LHCN-M2 (cell line): ENCODE measurements around the gene ZFYVE28. TPM values are rescaled to one million over a fixed set of nuclear protein-coding genes. Genes with fewer than 3 reads are reported as not detected.

ENCODE experiments used
- DNase-seq: peaks from one replicate; pipeline ENCODE4 v3.0.0-alpha.2; 2012; ENCODE audit warnings: low read depth
- total RNA-seq: library from RNA; depleted of rRNA; stranded (reverse); fragments of >200 nt; gene quantifications from 2 replicates; pipeline ENCODE4 v1.2.3, GENCODE V29; 2014

The ZFYVE28 gene
- total RNA-seq, 1 experiment from 2014 or later: 2.1 TPM

DNA sequence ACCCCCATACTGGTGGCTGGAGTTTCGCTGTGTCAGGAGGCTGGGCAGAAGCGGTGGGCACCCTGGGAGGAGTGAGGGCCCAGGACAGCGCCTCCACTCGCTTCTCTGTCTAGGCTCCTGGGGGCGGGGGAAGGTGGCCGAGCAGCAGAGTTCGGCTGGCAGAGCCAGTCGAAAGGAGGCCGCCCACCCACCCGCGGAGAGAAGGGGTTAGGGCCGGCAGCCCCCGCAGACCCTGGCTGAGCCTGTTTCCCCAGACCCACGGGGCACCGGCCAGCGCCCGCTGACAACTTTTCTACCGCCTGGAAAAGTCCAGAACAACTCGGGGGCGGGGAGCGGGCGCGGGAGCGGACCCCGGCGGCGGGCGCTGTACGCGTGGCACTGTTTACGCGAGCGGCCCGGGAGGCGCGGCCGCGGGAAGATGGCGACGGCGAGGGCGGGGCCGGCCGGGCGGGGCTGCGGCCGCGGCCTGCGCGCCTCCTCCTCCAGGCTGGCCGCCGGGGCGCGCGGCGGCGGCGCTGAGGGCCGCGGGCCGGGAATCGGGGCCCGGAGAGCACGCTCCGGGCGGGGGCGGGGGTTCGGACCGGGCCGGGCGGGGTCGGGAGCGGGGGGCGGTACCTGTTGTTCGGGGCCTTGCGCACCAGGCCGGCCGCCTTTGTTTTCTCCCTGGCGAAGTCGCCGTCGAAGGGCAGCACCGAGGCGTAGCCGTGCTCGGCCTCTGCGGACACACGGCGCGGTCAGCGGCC lies 157.2 kb downstream of the ZFYVE28 start:
- peak; percentile 37 for DNase-seq

DNA sequence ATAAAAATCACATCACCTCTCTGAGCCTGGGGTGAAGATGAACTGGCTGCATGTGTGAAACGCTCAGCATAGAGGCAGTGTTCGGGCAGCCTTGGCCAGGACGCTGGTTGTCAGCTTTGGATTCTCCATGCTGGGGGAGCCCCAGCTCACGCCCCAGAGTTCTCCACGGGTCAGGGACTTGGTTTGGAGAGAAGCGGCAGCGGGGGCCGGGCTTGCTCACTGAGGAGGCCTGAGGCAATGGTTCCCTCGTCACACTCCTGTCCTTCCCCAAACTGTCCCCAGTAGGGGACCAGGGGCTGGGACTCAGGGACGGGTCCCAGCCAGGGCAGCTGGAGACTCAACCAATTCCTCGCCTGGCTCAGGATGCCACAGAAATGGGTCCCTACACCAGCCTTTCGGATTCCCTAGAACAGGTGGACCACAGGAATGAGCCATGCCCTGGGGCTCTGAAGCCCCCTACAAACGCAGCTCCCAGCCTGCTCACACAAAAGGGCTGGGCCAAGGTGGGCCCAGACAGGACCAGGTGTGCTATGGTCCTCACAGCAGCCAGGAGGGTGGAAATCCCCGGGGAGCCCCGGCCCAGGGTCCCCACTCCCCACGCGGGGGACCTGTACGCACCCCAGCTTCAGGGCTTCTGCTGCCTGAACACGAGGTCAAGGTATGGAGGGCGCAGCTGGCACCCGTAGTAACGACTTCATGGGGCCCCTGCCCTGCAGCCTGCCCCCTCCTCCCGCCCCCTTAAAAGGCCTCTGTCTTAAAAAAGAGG lies 157.9 kb downstream of the ZFYVE28 start:
- no peak for DNase-seq

DNA sequence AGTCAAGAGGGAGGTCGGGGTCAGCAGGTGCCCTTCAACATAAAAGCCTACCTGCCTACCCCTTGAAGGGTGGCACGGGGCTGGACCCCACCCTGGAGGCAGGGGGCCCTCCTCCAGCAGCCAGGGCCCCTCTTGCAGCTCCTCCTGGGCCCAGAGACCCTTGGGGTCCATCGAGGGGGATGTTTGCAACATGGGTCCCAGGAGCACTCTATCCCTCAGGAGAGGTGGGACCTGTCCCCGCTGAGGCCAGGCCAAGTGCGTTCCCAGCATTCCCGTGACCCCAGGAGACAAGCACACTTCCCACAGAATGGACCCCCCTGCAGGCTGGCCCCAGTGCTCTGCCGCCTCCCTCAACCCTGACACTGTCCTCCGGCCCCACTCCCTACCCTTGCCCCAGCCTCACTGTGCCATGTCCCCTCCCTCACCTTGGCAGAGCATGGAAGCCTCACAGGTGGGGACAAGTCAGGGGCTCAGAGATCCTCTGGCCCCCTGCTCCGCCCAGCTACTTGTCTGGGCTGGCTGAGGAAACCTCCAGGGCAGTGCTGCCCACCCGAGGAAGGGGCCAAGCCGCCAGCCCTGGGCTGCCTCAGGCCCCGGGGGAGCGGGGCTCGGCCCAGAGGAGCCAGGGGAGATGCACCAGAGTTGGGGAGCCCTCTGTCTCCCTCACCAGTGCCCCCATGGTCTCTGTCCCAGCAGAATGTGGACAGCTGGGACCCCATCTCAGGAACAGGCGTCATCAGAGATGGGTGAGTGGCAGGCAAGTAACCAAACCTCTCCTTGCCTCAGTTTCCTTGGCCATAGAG lies 158.7 kb downstream of the ZFYVE28 start:
- DNase-seq: no peak

DNA sequence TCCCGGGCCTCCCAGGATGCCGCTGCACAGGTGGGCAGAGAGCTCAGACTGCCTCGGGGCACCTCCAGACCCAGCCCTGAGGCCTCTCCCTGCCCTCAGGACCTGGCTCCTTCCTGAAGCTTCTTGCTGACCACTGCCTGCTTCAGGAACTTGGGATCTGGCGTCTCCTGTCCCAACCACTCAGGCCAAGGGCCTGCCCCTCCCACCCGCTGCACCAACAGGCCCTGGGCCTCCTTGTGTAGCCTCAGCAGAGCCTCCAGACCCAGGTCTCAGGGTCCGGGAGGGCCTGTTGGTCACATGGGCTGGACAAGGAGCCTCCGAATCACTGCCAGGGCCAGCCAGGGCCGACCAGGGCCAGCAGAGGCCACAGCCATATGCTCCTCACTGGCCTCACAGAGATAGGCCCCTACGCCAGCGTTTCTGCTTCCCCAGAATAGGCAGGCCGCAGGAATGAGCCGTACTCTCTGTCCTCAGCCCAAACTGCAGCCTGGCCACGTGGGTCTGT lies 159.4 kb downstream of the ZFYVE28 start:
- DNase-seq: no peak

DNA sequence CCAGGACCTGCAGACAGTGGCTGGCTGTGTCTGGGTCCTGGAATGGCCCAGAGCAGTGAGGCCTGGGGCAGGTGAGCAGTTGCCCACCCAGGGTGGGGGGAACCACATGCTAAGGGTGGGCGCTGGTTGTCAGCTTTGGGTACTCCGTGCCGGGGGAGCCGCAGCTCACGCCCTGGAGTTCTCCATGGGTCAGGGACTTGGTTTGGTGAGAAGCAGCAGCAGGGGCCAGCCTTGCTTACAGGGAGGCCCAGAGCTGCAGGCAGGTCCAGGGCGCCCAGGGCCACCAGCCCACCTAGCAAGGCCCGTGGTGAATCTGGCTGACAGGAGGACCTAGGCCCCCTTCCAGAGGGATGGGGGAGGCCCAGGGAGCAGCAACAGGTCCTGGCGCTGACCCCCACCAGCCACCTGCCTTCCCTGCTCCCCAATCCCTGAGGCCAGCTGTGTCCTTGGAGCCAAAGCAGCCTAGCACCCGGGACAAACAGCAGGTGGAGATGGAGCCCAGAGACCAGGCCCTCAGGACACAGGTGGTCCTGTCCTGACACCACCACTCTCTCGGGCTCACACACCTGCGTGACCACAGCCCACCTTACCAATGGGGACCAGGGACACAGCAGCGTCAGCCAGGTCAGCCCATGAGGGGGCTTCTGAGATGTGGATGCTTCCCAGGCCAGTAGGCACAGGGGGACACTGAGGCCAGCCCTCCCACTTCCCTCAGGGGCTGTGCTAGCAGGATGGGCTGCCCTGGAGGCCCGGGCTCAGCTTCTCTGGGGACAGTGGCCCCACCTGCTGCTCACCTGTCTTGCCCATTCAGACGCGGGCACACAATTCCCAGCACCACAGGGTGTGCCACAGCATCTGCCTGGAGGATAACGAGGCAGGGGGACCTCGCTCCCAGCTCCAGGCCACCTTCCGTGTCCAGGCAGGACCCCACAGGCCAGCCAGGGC lies 160.1 kb downstream of the ZFYVE28 start:
- no peak for DNase-seq

DNA sequence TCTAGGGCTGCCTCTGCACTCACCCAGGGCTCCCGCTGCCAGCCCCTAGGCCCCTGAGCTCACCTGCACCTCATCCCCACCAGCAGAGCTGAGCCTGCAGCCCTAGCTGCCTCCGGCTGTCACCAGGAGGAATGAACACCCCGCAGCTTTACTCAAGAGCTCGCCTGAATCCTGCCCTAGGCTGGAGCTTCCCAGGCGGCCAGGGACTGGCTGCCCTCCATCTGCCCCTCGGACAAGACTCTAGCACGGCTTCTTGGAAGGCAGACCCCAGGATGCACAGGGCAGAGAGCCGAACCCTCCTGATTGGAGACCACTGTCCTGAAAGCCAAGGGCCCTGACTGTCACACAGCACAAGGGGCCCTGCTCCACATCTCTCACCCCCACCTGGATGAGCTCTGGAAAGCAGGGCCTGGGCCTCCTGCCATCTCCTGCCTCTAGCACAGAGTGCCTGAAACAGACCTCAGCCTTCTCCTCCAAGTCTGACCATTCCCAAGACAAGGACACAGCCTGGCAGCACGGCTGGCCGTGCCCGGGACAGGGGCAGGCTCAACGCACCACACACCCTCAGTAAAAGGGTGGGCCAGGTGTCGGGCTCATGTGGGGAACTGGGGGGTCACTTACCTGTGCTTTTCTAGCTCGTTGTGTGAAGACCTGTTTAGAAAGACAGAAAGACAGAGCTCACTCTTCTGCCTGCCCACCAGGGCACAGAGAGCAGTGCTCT lies 160.9 kb downstream of the ZFYVE28 start:
- no peak for DNase-seq

DNA sequence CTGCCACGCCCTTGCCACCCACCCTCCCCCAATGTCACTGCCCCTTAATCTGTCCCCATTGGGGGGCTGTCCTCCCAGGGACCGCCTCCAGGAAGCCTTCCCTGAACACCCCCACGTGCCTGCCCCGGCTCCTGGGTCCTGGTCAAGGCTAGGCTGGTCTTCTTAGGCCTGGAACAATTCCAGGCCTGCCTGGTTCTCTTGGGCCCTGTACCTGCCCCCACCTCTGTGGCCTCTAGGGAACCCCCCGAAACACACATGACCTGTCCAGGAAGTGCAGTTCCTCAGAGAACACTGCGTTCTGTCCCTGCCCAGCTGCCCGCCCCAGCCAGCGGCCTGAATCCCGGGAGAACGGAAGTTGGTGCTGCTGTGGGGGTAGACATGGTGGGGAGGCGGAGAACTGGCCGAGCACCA lies 161.7 kb downstream of the ZFYVE28 start:
- peak; percentile 35 for DNase-seq

DNA sequence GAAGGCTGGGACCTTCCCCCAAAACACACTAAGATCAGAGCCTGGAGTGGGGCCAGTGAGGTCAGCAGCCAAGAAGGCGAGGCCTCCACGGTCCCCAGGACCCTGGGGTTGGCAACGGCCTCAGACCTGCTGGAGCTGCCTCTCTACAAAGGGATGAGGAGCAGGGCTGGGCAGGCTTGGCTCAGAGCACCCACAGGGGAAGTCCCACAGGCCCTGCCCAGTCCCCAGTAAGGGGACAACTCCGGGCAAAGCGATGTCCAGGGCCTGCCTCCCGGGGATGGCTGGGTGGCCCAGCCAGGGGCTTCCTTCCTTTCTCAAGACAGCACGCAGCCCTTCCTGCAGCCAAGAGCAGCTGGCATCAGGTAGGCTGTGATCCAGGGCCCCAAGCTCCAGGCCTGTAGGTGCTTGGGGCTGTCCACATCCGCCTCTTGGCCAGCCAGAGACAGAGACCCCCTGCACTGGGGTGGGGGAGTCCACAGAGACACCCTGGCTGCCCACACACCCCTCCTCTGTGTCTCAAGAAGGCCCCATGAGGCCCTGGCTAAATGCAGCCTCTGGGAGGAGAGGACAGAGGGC lies 162.2 kb downstream of the ZFYVE28 start:
- no peak for DNase-seq

DNA sequence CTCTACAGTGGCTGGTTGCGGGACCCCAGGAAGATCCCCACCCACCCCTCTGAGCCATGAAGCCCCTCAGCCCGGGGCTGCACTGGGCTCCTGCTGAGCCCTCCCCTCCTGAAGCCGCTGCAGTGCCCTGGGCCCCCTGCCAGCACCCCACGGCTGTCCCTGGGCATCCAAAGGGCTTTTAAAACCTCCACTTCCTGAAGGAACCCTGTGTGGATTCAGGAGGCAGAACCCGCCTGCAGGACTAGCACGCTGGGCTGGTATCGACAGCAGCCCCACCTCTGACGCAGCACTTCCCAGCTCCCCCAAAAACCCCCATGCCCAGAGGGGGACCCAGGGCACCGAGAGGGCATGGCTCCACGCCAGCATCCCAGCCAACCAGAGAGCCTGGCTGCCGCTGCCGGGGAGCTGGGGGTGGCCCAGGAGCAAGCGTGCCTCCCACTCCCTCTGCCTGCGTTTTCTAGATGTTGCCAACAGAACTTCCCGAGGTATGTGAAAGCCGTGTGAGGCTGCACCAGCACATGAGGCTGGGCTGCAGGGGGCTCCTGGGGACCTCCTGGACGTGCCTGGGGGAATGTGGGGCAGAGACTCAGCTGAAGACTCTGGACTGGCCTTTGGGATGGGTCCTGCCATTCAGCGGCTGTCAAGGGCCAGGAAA lies 162.8 kb downstream of the ZFYVE28 start:
- no peak for DNase-seq

DNA sequence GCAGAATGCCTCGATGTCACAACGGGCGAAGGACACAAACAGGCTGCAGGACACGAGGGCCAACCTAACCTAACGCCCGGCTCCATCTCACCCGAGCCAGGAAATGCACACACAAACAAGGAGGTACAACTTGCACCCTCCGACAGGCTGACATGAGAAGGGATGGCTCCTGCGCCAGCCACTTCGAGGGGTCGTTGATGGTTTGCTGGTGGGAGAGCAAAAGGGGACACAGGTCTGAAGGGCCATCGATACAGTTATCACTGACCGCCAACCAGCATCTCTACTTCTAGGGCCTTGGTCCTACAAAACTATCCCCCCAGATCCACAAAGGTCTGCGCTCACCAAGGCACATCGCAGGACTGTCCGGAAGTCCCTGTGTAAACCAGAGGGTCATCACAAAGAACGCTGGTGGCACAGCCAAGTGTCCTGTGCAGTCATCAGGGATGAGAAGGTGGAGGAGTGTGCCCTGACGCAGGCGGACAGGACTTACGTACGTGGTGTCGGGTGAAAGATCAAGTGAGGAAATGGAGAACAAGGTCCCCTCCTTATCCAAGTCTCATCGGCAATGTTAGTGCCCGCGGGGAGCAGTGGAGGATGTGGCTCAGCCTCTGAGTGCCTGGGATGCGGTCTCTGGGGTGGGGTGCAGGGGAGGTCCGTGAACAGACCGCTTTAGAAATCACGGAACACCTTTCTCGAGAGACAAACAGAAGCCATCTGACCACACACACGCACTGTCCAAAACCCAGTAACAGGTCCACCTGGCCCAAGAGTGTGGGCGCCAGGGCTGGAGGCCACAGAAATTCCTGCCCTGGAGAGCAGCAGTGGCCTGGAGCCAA lies 163.6 kb downstream of the ZFYVE28 start:
- DNase-seq: no peak

DNA sequence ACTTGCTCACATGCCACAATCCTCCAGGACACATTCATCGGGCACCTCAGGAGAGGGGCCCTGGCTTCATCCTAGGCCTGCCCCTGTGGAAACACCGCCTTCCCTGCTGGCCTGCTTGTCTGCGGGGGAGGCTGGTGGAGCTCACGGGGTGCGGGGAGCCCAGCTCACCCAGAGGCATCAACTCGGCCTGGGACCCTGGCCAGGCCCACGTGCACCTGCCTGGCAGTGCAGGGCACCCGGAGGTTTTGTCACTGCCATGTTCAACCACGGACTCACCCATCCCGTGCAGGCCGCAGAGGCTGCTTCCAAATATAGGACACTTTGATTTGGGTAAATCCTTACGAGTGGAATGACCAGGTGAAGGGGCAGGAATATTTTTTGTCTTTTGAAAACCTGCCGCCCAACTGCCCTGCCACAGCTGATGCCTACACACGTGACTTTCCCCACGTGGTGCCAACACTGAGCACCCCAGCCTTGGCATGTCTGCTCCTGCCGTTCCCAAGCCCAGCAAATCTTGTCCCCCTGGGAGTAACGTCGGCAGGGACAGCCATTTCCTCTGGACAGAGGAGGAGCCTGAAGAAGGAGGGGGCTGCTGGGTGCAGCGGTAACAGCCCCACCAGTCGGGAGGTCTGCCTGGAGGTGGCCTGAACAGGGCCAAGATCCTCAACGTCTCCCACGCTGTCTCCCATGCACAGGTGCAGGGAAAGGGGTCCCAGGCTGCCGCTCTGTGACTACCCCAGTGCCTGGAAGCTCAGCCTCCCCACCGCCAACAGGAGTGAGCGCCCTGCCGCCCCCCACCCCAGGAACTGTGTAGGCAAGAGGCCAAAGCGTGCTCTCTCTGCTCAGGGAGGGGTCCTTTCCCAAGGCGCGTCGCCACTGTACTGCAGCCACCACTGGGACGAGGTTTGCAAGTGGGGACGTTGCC lies 165.0 kb downstream of the ZFYVE28 start:
- DNase-seq: no peak

DNA sequence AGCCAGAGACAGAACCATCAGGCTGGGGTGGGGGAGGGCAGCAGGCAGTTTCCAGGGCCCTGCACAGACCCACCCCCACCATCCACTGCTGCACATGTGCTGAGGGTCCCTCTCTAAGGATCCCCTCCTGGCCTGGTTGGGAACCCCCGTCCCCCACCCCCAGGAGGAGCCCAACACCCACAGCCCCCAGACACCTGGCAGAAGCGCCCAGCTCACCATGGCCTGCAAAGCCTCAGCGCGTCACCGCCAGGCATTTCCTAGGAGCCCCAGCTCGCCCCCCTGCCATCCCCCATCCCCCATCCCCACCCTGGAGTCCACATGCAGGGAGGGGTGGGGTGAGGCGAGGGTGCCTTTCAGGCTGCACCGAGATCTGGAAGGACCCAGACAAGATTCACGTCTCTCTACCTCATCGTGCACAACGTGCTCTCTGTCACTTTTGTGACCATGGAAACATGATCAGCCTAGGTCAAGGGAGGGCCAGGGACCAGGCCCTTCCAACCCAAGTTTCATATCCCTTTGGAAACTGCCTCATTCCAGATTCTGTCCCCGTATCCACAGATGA lies 165.8 kb downstream of the ZFYVE28 start:
- no peak for DNase-seq

DNA sequence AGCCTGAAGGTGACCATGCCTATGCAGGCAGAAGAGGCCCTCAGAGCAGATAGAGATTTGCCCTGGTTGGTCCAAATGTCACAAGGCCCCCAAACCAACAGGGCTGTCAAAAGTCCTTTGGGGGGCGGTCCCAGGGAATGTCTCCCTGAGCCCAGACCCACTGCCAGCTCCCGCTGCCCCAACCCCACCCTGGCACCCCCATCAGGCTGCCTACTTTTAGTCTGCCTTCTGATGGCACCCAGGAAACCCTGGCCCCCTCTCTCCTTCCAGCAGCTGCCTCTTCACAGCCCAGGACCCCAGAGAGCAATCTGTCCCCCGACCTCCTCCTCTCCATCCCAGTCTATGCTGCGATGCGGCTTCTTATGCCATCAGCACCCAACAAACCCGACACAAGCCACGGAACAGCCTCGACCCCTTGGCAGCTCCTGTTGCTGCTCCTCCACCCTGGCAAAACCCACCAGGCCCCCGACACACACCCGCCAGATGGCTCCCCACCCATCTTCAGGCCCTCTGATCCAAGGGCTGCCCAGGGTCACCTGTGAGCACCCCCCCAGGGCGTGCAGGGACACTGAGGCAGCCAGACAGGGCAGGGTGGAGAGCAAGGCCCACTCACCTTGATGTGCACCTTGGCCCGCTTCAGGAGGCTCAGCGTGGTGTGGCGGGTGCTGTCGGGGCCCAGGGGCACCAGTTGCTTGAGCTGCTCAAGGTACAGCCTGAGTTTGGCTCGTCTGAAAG lies 166.5 kb downstream of the ZFYVE28 start:
- no peak for DNase-seq

DNA sequence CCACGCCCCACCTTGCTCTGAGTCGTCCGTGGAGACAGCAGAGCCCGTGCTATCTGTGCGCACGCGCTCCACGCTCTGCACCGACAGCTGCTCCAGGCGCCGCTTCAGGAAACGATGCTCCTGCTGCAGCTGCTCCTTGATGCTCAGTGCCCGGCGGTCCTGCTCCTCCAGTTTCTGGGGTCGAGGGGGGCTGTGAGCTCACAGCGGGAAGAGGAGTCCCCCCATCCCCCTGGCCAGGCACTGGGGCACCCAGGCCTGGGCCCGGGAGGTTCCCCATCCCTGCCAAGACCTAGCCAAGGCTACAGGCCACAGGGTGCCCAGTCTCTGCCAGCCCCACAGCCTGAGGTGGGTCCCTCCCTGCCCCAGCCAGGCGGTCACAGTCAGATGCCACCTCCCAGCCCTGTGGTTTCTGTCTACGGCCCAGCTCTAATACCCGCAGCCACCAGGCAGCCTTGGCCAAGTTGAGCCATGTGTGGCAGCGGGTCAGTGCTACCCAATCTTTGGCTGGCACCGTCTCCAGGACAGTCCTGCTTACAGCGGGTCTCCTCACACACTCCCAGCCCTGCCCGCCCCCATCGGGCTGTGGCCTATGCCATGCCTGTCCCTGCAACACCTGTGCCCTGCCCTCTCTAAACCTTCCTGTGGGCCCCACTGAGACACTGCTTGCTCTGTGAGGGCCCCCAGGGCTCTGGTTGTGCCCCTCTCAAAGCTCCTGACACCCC lies 167.2 kb downstream of the ZFYVE28 start:
- DNase-seq: no peak

DNA sequence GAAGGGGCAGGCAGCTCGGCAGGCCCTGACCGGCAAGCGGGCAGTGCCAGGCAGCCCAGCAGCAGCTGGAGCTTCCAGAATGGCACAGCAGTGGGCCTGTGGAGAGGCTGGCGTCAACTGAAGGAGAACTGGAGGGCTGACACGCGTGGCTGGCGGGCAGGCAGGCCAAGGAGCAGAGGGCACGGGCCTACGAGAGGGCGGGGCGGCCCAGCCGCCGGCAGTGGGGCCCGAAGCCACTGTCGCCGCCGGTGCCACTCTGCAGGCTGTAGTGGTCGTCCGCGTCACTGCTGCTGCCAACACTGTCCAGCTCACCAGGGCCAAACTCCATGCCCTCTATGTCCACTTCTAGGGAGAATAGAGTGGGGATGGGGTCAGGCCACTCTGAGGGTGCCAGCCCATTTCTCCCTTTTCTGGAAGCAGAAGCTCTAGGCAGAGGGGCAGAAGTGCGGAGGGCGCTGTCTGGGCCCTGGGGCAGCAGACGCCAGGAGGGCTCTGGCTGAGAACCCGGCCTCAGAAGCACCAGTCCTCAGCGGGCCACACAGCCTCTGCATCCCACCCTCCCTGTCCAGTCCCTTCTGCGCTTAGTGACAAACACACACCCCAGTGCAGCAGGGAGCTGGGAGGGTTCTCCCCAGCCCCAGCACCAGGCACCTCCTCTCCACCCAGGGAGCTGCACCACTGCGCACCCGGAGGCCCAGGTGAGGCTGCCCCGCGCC lies 167.9 kb downstream of the ZFYVE28 start:
- DNase-seq: no peak
